Tibial artery (tissue), 4 donors: ENCODE data around the gene KLK10.
"Not testable (repeated sequence)": the region's sequence is repeated elsewhere in the genome, so short reads cannot be mapped to it uniquely, and the experiment has no call there.

Source experiments
- DNase-seq, 2 donors: peaks; one replicate each; pipeline ENCODE4 v3.0.0-alpha.2; 2019
- H3K27ac ChIP-seq, 2 donors: fragments of 200-600 bp; sonication (generic) in 1 of 2; 1 replicate in 1 of 2; 2 replicates in 1 of 2; pipeline ENCODE4 v1.5.1; 2018 to 2019; ENCODE audit warnings: mild to moderate bottlenecking in 1 of 2
- H3K27me3 ChIP-seq, 2 donors: fragments of 200-600 bp; sonication (generic) in 1 of 2; one replicate each; pipeline versions ENCODE4 v1.5.1 to v1.6.0; 2016 to 2019
- H3K36me3 ChIP-seq, 3 donors: fragments of 200-600 bp; sonication (generic) in 2 of 3; one replicate each; pipeline ENCODE4 v1.5.1; 2016 to 2019; ENCODE audit warnings: mild to moderate bottlenecking in 2 of 3
- H3K4me1 ChIP-seq, 4 donors: fragments of 200-600 bp; sonication (generic) in 2 of 4; 1 replicate in 3 of 4; 2 replicates in 1 of 4; pipeline ENCODE4 v1.5.1; 2016 to 2019
- H3K4me3 ChIP-seq, 2 donors: fragments of 200-600 bp; sonication (generic) in 1 of 2; 1 replicate in 1 of 2; 2 replicates in 1 of 2; pipeline ENCODE4 v1.5.1; 2018 to 2019; ENCODE audit warnings: mild to moderate bottlenecking in 2 of 2
- H3K9me3 ChIP-seq, 3 donors: fragments of 200-600 bp; sonication (generic) in 1 of 3; one replicate each; pipeline ENCODE4 v1.5.1; 2016 to 2019
- intact Hi-C: fragments of 100-400 bp; cut with DNase I; formaldehyde crosslinking; loops from one replicate; pipeline ENCODE4 v1.15.0; 2023; ENCODE audit warnings: low total_unique reads
- TF ChIP-seq, protein P1 (sequence below), 2 experiments: fragments of 200-600 bp in 1 of 2; fragments of 450-650 bp in 1 of 2; IDR thresholded peaks; one replicate each; pipeline ENCODE4 v1.5.1; 2017 to 2019; ENCODE audit warnings: antibody characterized with exemption in 2 of 2, mild to moderate bottlenecking in 1 of 2, moderate library complexity in 1 of 2

The KLK10 gene

GRCh38 chr19:50972795-50973376, 46.6 kb downstream of the KLK10 start:
- no peaks in the 10 kb centered on the region for H3K36me3 ChIP-seq
- H3K4me1 ChIP-seq: no peaks in the 10 kb centered on the region
- no peak overlapping the region for H3K27ac ChIP-seq
- H3K4me3 ChIP-seq: no peak overlapping the region
- intact Hi-C loops: no loop called here
- no peak for DNase-seq
- no peaks in the 10 kb centered on the region for H3K9me3 ChIP-seq
- peaks cover 0 to 26% of the 10 kb centered on the region in 2 donors for H3K27me3 ChIP-seq
- TF ChIP-seq, protein P1, sequence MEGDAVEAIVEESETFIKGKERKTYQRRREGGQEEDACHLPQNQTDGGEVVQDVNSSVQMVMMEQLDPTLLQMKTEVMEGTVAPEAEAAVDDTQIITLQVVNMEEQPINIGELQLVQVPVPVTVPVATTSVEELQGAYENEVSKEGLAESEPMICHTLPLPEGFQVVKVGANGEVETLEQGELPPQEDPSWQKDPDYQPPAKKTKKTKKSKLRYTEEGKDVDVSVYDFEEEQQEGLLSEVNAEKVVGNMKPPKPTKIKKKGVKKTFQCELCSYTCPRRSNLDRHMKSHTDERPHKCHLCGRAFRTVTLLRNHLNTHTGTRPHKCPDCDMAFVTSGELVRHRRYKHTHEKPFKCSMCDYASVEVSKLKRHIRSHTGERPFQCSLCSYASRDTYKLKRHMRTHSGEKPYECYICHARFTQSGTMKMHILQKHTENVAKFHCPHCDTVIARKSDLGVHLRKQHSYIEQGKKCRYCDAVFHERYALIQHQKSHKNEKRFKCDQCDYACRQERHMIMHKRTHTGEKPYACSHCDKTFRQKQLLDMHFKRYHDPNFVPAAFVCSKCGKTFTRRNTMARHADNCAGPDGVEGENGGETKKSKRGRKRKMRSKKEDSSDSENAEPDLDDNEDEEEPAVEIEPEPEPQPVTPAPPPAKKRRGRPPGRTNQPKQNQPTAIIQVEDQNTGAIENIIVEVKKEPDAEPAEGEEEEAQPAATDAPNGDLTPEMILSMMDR (IDR thresholded peaks at IDR 0.05): no peak

DNA sequence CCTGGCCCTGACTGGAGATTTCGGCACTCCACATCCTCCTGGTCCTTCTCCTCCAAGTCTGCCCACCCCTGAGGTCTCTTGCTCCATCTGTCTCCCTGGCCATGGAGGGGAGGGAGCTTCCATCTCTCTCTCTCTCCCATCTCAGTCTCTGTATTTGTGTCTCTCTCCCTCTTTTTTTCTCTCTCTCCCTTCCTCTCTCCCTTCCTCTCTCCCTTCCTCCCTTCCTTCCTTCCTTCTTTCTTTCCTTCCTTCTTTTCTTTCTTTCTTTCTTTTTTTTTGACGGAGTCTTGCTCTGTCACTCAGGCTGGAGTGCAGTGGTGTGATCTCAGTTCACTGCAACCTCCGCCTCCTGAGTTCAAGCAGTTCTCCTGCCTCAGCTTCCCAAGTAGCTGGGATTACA, 49.7 kb downstream of the KLK10 start:
- intact Hi-C loops, DNase-seq, H3K4me1 ChIP-seq, H3K4me3 ChIP-seq, H3K36me3 ChIP-seq, H3K27ac ChIP-seq, H3K9me3 ChIP-seq: not testable (repeated sequence)
- peaks cover 0 to 19% of the 10 kb centered on the region in 2 donors for H3K27me3 ChIP-seq

DNA sequence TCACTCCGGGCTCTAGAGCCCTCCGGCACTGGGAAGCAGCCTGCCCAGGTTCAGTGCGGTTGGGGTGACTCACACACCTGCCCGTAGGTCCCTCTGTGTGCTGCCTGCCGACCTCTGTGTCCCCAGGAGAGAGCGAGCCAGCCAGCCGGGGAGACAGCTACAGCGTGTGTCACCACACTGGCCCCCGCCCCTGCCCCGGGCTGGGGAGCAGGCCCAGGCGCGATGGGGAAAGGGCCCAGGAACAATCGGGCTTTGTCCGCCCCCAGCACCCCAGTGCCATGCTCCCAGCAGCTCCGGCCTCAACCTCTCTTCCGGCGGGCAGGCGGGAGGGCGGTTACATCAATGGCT, 50.1 kb downstream of the KLK10 start, which contains the start of gene KLK6:
Gene KLK6, minus strand, starts transcription at position 179 of the 348 bp plus-strand sequence. CDS start 1,487 bp downstream, outside the sequence.
- no peak within 1 kb of the TSS for H3K27ac ChIP-seq
- peaks cover 0 to 19% of the 10 kb centered on the region in 2 donors for H3K27me3 ChIP-seq
- H3K4me1 ChIP-seq: no peaks in the 10 kb centered on the region
- intact Hi-C loops: no loop called here
- no peaks in the 10 kb centered on the region for H3K9me3 ChIP-seq
- H3K36me3 ChIP-seq: no peaks in the 10 kb centered on the region
- no peak for DNase-seq
- TF ChIP-seq, protein P1 (IDR thresholded peaks at IDR 0.05): no peak
- H3K4me3 ChIP-seq: no peak within 1 kb of the TSS

DNA sequence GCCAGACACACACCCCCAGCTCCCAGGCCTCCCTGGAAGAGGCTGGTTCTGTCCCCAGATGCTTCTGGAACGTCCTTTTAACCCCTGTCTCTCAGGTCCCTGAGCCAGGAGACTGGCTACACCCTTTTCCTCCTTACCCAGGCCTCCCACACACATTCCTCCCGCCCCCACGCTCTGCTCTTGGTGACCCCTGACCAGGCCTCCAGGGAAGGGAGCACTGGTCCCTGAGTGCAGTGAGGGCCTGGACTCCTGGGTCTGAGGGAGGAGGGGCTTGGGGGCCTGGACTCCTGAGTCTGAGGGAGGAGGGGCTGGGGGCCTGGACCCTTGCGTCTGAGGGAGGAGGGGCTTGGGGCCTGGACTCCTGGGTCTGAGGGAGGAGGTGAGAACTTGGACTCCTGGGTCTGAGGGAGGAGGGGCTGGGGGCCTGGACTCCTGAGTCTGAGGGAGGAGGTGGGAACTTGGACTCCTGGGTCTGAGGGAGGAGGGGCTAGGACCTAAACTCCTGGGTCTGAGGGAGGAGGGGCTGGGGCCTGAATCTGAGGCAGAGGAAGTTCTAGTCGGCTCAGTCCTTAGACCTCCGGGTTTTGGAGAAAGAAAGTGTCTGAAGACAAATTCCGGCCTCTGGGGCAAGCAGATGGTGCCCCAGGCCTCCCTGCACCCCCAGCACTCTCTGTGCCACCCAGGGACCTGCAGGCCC, 50.6 kb downstream of the KLK10 start:
- Histone ChIP-seq H3K27ac (no peak overlapping the region), H3K4me1 (no peaks in the 10 kb centered on the region), H3K36me3 (no peaks in the 10 kb centered on the region), H3K27me3 (peaks cover 0 to 20% of the 10 kb centered on the region in 2 donors), H3K4me3 (no peak overlapping the region), H3K9me3 (no peaks in the 10 kb centered on the region)
- TF ChIP-seq, protein P1 (IDR thresholded peaks at IDR 0.05): no peak
- no peak for DNase-seq
- intact Hi-C loops: no loop called here

DNA sequence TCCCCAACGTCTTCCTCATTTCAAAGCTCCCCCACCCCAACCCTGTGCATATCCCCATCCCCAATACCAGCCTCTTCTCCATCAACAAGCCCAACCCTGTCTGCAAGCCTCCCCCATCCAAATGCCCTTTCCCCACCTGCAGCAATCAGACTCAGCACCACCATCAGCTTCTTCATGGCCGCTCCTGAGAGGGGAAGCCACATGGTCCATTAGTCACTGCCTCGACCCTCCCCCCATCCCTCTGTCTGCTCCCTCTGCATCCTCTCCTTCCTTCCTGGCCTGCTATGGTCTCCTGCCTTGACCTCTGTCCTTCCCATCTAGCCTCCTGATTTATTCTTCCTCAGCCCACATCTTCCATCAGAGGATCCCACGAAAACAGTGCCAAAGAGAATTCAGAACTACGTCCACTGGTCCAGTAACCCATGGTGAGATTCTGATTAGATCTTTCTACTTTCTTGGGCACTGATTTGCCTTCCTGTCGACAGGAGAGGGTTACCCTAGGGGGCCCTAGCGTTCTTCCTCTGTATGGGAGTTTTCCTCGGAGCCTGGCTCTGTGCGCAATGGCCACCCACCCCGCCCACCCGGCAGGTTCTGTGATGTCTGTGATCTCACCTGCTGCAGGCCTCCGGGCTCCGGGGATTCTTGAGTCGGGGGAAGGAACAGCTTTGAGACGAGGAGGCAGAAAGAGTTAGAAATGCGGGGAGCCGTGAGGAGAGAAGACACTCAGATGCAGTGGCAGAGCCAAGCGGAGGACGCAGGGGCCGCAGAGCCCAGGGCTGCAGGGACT, 51.4 kb downstream of the KLK10 start:
- intact Hi-C loops: no loop called here
- H3K4me3 ChIP-seq: no peak overlapping the region
- no peaks in the 10 kb centered on the region for H3K4me1 ChIP-seq
- TF ChIP-seq, protein P1 (IDR thresholded peaks at IDR 0.05): no peak
- no peaks in the 10 kb centered on the region for H3K9me3 ChIP-seq
- H3K27ac ChIP-seq: no peak overlapping the region
- peaks cover 0 to 22% of the 10 kb centered on the region in 2 donors for H3K27me3 ChIP-seq
- DNase-seq: no peak
- no peaks in the 10 kb centered on the region for H3K36me3 ChIP-seq

DNA sequence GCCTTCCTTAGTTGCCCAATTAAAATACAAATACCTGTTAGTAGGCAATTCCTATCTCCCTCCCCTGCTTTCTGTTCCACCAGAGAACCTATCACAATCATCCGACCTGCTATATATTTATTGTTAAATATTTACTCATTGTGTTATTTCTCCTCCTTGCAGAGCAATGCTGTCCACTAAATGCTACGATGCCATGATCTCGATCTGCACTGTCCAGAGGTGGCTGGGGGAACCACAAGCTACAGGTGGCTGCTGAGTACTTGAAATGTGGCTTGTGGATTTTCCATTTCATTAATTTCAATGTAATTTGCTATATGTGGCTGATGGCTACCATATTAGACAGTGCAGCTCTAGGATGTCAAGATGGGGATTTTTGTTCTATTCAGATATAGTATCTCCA, 55.2 kb downstream of the KLK10 start:
- intact Hi-C loops: no loop called here
- TF ChIP-seq, protein P1 (IDR thresholded peaks at IDR 0.05): no peak
- no peak for DNase-seq
- H3K36me3 ChIP-seq: no peaks in the 10 kb centered on the region
- no peak overlapping the region for H3K27ac ChIP-seq
- no peaks in the 10 kb centered on the region for H3K9me3 ChIP-seq
- H3K4me1 ChIP-seq: no peaks in the 10 kb centered on the region
- peaks cover 0 to 15% of the 10 kb centered on the region in 2 donors for H3K27me3 ChIP-seq
- no peak overlapping the region for H3K4me3 ChIP-seq
